ENCODE results near the gene HSD3B7. TPM values are rescaled to one million over a fixed set of nuclear protein-coding genes. Genes with fewer than 3 reads are reported as not detected.

The HSD3B7 gene
- total and polyA plus RNA-seq, 10 of the 15 experiments (the other 5 are each of a cell fraction or from before 2014, with no cell fraction given): 0.18 to 1.8 (median 0.48) TPM; not detected in 1

DNA sequence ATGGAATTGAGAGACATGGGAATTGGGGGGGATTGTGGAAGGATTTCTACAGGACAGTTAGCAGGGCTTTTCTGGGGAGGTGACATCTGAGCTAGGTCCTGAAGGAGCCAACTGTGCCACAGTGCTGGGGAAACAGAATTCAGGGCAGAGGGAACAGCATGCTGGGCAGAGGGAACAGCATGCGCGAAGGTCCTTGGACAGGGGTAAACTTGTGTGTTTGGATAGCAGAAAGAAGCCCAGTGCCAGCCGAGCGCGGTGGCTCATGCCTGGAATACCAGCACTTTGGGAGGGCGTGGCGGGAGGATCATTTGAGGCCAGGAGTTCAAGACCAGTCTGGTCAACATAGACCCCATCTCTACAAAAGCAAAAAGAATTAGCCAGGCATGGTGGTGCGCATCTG, 21.6 kb downstream of the HSD3B7 start:
- Histone ChIP-seq H3K27ac (ENCODE audit: control insufficient read depth, insufficient read depth) (no peak overlapping the region), H3K79me2 (ENCODE audit: control insufficient read depth, insufficient read depth, low read length) (no peaks in the 10 kb centered on the region), H3K4me2 (ENCODE audit: control insufficient read depth, insufficient read depth) (no peak overlapping the region), H3K36me3 (ENCODE audit: control insufficient read depth in 2 of 2, insufficient read depth in 2 of 2, low read length in 1 of 2) (no peaks in the 10 kb centered on the region), H3K4me1 (ENCODE audit: control insufficient read depth, insufficient read depth, low read length) (no peaks in the 10 kb centered on the region), H3K9ac (ENCODE audit: control insufficient read depth, insufficient read depth, low read length) (no peak overlapping the region), H3K9me3 (replicated peaks; ENCODE audit: control insufficient read depth, insufficient read depth, low read length) (no peaks in the 10 kb centered on the region), H3K4me3 (no peak overlapping the region), H4K20me1 (ENCODE audit: control insufficient read depth, insufficient read depth) (no peaks in the 10 kb centered on the region), H3K27me3 (replicated peaks in 1 of 2; ENCODE audit: control insufficient read depth in 2 of 2, insufficient read depth in 2 of 2, low read length in 1 of 2) (peaks cover 3 to 10% of the 10 kb centered on the region in 2 experiments), H2AFZ (ENCODE audit: control insufficient read depth, low read depth, low read length) (no peak overlapping the region)
- intact Hi-C loops (cut with micrococcal nuclease; ENCODE audit: unreplicated experiment) (no loop called here), in situ Hi-C loops (cut with MboI) (no loop called here)
- no TSS peak for BruUV-seq (replicated peaks)
- 76% methylated on average over 8 of the region's 8 CpGs for WGBS (ENCODE audit: insufficient coverage, insufficient replicate concordance, low lambda C conversion rate, missing lambda C conversion rate)
- no peak for DNase-seq (ENCODE audit: low read depth, low spot score)
- ATAC-seq: no peak
- ChIA-PET CTCF (interaction anchor here (1.1 kb wide), 1 partner anchor 21 kb away, joined by 4 read pairs; no protein-coding TSS in a partner anchor), SMC1A (ENCODE audit: uncharacterized antibody, unreplicated experiment) (no interaction called here), POLR2A (no interaction called here), RAD21 (ENCODE audit: unreplicated experiment) (no interaction called here)
- FAIRE-seq: no peak
- TF ChIP-seq MYB (IDR thresholded peaks at IDR 0.05; ENCODE audit: borderline replicate concordance, low read depth, low read length) (no peak), ZBED1 (IDR thresholded peaks at IDR 0.05; ENCODE audit: borderline replicate concordance) (no peak), POLR2A (IDR thresholded peaks at IDR 0.05; ENCODE audit: low read depth, low read length) (no peak), CHD4 (IDR thresholded peaks at IDR 0.05) (no peak), SMARCA5 (IDR thresholded peaks at IDR 0.05) (no peak), MEF2A (IDR thresholded peaks at IDR 0.05; ENCODE audit: insufficient read depth, low read depth, low read length) (no peak)
- TF ChIP-seq, protein P1, sequence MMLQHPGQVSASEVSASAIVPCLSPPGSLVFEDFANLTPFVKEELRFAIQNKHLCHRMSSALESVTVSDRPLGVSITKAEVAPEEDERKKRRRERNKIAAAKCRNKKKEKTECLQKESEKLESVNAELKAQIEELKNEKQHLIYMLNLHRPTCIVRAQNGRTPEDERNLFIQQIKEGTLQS (IDR thresholded peaks at IDR 0.05; ENCODE audit: borderline replicate concordance, extremely low read depth, low read depth, low read length): no peak
- TF ChIP-seq, protein P2, sequence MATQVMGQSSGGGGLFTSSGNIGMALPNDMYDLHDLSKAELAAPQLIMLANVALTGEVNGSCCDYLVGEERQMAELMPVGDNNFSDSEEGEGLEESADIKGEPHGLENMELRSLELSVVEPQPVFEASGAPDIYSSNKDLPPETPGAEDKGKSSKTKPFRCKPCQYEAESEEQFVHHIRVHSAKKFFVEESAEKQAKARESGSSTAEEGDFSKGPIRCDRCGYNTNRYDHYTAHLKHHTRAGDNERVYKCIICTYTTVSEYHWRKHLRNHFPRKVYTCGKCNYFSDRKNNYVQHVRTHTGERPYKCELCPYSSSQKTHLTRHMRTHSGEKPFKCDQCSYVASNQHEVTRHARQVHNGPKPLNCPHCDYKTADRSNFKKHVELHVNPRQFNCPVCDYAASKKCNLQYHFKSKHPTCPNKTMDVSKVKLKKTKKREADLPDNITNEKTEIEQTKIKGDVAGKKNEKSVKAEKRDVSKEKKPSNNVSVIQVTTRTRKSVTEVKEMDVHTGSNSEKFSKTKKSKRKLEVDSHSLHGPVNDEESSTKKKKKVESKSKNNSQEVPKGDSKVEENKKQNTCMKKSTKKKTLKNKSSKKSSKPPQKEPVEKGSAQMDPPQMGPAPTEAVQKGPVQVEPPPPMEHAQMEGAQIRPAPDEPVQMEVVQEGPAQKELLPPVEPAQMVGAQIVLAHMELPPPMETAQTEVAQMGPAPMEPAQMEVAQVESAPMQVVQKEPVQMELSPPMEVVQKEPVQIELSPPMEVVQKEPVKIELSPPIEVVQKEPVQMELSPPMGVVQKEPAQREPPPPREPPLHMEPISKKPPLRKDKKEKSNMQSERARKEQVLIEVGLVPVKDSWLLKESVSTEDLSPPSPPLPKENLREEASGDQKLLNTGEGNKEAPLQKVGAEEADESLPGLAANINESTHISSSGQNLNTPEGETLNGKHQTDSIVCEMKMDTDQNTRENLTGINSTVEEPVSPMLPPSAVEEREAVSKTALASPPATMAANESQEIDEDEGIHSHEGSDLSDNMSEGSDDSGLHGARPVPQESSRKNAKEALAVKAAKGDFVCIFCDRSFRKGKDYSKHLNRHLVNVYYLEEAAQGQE (IDR thresholded peaks at IDR 0.05; ENCODE audit: low read depth, low read length): no peak
- TF ChIP-seq, protein P3, sequence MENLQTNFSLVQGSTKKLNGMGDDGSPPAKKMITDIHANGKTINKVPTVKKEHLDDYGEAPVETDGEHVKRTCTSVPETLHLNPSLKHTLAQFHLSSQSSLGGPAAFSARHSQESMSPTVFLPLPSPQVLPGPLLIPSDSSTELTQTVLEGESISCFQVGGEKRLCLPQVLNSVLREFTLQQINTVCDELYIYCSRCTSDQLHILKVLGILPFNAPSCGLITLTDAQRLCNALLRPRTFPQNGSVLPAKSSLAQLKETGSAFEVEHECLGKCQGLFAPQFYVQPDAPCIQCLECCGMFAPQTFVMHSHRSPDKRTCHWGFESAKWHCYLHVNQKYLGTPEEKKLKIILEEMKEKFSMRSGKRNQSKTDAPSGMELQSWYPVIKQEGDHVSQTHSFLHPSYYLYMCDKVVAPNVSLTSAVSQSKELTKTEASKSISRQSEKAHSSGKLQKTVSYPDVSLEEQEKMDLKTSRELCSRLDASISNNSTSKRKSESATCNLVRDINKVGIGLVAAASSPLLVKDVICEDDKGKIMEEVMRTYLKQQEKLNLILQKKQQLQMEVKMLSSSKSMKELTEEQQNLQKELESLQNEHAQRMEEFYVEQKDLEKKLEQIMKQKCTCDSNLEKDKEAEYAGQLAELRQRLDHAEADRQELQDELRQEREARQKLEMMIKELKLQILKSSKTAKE (IDR thresholded peaks at IDR 0.05; ENCODE audit: low read depth, poor library complexity, severe bottlenecking): no peak
